Brain pericyte (primary cell): ENCODE results near the gene RALGPS1.
"Not testable (repeated sequence)": the region's sequence is repeated elsewhere in the genome, so short reads cannot be mapped to it uniquely, and the experiment has no call there.

ENCODE experiments used
- DNase-seq: peaks from one replicate; pipeline ENCODE4 v3.0.0-alpha.2; 2012; ENCODE audit warnings: low read depth, low spot score

The RALGPS1 gene

DNA sequence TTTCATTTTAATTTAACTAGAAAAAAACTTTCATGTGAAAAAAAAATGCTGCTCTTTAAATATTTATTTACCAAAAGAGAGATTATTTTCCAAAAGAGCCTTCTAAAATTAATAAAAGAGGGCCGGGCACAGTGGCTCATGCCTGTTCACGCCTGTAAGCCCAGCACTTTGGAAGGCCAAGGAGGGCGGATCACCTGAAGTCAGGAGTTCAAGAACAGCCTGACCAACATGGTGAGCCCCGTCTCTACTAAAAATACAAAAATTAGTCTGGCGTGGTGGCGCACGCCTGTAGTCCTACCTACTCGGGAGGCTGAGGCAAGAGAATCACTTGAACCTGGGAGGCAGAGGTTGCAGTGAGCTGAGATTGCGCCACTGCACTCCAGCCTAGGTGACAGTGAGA, 256.8 kb downstream of the RALGPS1 start:
- DNase-seq: not testable (repeated sequence)

DNA sequence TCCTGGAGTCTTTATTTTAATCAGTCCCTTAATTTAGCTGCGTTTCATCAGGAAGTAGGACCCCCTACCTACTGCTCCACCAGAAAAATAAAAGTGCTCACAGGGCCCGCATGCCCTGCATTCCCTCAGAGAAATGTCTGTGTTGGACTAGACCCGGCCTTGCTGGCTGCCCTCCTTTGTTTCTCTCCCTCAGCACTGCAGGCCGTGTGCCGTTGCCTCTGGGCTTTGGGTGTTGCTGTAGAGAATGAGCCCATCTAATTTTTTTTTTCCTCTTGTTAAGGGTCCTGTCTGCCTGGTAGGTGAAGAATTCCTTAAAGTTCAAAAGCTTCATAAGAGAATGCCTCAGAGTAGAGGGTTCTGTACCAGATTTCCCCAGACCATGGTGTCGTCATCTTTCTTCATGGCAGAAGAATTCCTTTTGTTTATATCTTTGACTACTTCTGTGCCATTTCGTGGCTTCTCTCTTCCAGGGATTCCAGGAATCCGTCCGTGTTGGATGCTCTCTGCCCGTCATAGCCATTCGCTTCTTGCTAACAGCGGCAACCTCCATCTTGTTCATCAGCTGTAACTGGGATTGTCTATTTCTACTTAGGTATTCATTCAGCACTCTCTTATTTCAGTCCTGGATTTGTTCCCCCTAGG, 257.6 kb downstream of the RALGPS1 start:
- DNase-seq: no peak

- DNase-seq: no peak
These were observed 258.5 kb downstream of the RALGPS1 start for GRCh38 chr9:127173063-127173462.

- DNase-seq: no peak
These were observed 260.1 kb downstream of the RALGPS1 start for GRCh38 chr9:127174386-127175318.

DNA sequence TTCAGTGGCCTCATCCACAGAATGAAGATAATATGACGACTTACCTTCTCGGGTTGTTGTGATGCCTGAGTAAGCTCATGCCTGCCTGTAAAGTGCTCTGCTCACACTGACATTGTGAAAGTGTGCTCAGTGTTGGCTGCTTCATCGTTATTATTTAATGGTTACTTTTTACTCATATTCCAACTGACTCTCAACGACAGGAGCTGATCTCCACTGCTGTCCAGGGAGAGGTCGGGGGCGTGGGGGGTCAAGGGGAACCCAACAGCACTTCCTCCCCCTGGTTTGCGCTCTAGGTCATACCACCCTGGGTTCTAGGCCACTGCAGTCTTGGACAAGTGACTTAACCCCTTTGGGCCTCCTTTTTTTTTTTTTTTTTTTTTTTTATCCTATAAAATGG, 260.7 kb downstream of the RALGPS1 start:
- DNase-seq: no peak

DNA sequence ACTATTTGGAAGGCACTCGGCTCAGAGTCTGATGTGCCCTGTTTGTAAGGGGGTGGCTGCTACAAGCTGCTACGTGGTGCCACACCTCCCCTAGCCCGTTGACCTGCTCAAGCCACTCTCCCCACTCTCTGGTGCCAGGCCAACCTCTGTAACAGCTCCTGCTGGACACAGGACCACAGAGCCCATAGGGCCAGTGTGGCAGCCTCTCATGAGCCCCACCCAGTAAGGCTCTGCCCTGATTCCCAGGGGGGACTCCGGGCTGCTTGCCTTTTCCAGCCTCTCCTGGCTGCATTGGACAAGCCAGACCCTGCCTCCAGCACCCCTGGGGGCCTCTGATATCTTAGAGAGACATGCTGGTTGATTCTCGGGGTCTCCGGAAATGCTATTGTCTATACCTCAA, 261.2 kb downstream of the RALGPS1 start:
- DNase-seq: no peak

DNA sequence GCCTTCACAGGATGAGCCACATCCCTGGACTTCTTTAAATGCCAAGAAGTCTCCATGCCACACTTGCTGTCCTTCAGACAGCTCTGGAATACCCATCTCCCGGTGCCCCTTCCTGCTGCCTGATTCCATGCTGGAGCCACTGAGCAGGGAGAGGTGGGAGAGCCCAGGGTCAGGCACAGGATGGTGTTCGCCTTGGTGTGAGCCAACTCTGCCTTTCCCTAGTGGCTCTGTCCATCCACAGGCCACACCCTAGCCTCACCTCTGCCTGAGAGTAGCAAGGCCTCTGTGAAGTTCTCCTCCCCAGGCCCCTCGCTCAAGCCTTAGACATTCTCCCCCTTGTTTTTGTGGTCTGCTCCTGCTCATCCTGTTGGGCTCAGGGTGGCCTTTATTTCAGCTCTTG, 262.0 kb downstream of the RALGPS1 start:
- DNase-seq: no peak

DNA sequence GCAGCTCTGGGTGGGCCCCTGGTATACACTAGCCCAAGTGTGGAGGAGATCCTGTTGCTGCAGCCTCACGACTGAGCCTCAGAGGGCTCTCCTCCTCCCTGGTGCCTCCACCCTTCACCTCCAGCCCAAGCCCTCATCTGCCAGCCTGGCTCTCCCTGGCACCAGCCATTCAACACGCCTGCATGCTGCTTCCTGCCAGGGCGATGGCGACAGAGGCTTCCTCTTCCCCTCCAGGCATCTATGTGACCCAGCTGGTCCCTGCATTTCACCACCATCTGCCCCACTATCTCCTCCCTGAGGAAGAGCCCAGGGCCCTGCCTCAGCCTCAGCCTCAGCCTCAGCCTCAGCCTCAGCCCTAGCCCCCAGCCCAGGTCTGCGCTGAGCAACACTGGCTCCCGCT, 262.6 kb downstream of the RALGPS1 start:
- no peak for DNase-seq

DNA sequence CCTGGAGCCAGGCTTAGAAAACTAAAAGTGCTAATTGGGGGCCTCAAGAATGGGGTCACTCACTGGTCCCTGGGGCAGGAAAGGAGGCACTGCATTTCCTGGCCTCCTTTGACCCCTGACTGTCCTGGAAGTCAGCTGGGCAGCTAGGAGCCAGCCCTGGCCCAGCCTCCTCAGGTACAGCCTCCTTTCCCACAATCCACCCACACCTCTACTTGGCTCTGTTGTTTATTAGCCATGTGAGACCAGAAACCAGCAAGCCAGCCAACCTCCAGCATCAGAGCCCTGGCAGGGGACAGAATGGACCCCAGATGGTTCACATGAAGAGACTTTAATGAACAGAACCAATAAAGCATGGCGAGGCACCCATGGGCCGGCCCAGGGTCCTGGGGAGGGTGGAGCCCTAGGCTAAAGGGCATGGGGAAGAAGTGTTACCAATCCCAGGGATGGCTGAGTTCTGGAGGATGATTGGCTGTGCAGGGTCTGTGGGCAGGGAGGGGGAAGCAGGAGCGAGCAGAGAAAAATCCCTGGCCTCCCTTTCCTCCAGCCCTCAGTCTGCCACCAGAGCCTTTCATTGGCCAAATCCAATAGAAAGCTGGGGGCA, 263.2 kb downstream of the RALGPS1 start:
- DNase-seq: no peak

- DNase-seq: no peak
These were observed 264.4 kb downstream of the RALGPS1 start for GRCh38 chr9:127178686-127179632.

DNA sequence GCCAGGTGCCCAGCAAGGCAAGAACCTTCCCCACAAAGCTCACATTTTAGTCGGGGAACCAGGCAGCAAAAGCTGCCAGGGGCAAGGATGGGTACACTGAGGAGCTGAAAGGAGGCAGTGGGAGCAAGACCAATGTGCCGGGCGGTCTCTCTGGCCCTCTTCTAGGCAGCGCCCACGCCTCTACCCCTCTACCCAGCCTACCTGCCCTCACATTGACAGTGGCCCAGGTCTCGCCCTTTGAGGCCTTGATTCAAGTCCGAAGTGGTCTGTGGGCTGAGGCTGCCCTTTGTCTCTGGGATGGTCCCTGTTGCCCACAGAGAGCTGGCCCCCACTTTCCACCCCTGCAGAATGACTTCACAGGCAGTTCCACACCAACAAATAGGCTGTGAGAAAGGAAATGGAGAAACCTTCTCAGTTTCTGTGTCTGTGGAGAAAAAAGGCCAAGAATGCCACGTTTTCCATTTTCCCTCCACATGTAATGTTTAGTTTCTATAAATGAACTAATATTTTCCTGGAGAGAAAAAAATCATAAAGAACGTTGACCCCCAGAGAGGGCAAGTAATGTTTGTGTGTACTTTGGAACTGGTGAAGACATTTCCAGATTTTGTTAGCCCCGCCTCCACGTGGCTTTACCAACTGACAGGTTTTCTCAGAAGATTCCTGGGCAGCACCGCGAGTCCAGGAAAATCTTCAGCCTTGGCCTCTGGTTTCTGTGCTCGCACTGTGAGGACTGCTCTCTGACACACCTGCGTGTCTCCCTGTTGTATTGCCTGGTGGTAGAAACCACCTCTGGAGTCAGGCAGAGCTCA, 265.3 kb downstream of the RALGPS1 start:
- no peak for DNase-seq

- DNase-seq: no peak
These were observed 266.1 kb downstream of the RALGPS1 start for GRCh38 chr9:127180457-127181314.

DNA sequence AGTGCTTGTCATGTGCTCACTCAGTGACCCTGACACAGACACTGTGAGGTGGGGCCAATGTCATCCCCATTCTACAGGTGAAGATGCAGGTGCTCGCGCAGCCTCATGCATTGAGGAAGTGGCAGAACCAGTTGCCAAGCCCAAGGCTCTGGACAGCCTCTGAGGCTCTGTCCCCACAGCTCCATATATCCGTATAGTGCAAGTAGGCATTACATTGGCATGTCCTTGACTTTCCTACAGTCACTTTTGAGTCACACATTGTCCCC, 266.7 kb downstream of the RALGPS1 start:
- no peak for DNase-seq

DNA sequence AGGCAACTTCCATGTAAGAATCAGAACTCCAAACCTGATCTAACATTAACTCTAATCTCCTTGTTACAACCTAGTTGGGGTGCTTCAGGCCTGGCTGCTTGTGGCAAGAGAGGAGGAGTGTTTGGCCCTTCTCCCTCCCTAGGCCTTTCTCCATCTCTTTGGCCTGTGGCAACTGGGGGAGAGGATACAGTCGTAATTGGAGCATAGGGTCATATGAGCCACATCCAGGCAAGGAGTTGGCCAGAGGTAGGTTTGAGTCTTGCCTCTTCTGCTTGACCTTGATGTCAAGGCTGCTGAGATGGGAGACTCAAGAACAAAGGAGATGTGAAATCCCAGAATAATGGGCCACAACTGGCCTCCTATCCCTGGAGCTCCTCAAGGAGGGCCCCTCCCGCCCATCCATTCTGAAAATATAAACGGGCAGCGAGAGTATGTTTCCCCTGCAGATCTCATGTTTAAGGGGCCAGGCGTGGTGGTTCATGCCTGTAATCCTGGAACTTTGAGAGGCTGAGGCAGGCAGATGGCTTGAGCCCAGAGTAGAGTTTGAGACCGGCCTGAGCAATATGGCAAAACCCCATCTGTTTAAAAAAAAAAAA, 267.1 kb downstream of the RALGPS1 start:
- no peak for DNase-seq

- no peak for DNase-seq
These were observed 268.5 kb downstream of the RALGPS1 start for GRCh38 chr9:127182901-127183746.

DNA sequence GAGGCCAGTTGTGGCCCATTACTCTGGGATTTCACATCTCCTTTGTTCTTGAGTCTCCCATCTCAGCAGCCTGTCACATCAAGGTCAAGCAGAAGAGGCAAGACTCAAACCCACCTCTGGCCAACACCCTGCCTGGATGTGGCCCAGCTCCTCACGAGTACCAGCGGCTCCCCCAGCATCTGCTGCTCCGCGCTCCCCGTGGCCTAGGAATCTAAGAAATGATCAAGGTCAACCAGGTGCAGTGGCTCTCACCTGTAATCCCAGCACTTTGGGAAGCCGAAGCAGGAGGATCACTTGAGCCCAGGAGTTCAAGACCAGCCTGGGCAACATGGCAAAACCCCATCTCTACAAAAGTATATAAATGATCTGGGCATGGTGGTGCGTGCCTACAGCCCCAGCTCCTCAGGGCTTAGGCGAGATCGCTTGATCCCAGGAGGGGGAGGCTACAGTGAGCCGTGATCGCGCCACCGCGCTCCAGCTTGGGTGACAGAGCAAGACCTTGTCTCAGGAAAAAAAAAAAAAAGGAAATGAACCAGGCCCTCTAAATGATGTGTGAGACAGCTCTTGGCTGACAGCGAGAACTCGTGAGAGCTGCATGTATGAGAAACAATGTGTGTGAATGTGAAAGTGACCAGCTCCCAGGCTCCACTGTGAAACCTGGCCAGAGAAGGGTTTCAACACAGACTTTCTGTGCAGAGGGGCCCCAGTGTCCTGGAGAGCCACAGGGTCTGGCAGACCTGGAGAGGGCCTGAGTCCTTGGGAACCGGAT, 269.4 kb downstream of the RALGPS1 start:
- no peak for DNase-seq

- no peak for DNase-seq
These were observed 270.1 kb downstream of the RALGPS1 start for GRCh38 chr9:127184641-127185040.

- no peak for DNase-seq
These were observed 270.6 kb downstream of the RALGPS1 start for GRCh38 chr9:127185181-127185580.
